ENCODE results near the gene CAPN10. TPM values are rescaled to one million over a fixed set of nuclear protein-coding genes. Genes with fewer than 3 reads are reported as not detected.

The CAPN10 gene
- total RNA-seq, 1 donor from 2014 or later = 24.9 TPM

- Mint-ChIP-seq H3K4me3 (ENCODE audit: unreplicated experiment) (no peak overlapping the region), H3K27ac (ENCODE audit: unreplicated experiment) (no peak overlapping the region), H3K27me3 (ENCODE audit: low read depth, unreplicated experiment) (peaks cover 3% of the 10 kb centered on the region), H3K4me1 (ENCODE audit: low read depth, unreplicated experiment) (no peaks in the 10 kb centered on the region), H3K36me3 (ENCODE audit: low read depth, unreplicated experiment) (peaks cover 10% of the 10 kb centered on the region), H3K9me3 (ENCODE audit: unreplicated experiment) (no peaks in the 10 kb centered on the region)
- Histone ChIP-seq H3K36me3 (ENCODE audit: insufficient read depth, low read length) (no peaks in the 10 kb centered on the region), H2AFZ (ENCODE audit: low read depth, low read length) (no peak overlapping the region), H3K9ac (ENCODE audit: low read length) (no peak overlapping the region), H3K4me3 (ENCODE audit: insufficient read depth, low read depth, low read length) (no peak overlapping the region), H3K27ac (ENCODE audit: low read depth, low read length) (no peak overlapping the region), H3K9me3 (ENCODE audit: insufficient read depth, low read depth, low read length) (no peaks in the 10 kb centered on the region), H3K4me1 (ENCODE audit: insufficient read depth, low read length) (no peaks in the 10 kb centered on the region), H3K4me2 (ENCODE audit: low read length) (no peak overlapping the region), H3K79me2 (ENCODE audit: insufficient read depth, low read length) (no peaks in the 10 kb centered on the region), H4K20me1 (ENCODE audit: insufficient read depth, low read length) (peaks cover 4% of the 10 kb centered on the region), H3K27me3 (ENCODE audit: insufficient read depth, low read length) (no peaks in the 10 kb centered on the region)
- DNase-seq (ENCODE audit: low read depth) (no peak), FAIRE-seq (no peak)
- TF ChIP-seq, protein P1, sequence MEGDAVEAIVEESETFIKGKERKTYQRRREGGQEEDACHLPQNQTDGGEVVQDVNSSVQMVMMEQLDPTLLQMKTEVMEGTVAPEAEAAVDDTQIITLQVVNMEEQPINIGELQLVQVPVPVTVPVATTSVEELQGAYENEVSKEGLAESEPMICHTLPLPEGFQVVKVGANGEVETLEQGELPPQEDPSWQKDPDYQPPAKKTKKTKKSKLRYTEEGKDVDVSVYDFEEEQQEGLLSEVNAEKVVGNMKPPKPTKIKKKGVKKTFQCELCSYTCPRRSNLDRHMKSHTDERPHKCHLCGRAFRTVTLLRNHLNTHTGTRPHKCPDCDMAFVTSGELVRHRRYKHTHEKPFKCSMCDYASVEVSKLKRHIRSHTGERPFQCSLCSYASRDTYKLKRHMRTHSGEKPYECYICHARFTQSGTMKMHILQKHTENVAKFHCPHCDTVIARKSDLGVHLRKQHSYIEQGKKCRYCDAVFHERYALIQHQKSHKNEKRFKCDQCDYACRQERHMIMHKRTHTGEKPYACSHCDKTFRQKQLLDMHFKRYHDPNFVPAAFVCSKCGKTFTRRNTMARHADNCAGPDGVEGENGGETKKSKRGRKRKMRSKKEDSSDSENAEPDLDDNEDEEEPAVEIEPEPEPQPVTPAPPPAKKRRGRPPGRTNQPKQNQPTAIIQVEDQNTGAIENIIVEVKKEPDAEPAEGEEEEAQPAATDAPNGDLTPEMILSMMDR (IDR thresholded peaks at IDR 0.05; ENCODE audit: insufficient read depth, low read depth, low read length) = no peak
- TF ChIP-seq EZH2 (IDR thresholded peaks at IDR 0.05; ENCODE audit: insufficient read depth, low read length) = no peak
Observed at GRCh38 chr2:240601831-240602160, 15.3 kb downstream of the CAPN10 start.

DNA sequence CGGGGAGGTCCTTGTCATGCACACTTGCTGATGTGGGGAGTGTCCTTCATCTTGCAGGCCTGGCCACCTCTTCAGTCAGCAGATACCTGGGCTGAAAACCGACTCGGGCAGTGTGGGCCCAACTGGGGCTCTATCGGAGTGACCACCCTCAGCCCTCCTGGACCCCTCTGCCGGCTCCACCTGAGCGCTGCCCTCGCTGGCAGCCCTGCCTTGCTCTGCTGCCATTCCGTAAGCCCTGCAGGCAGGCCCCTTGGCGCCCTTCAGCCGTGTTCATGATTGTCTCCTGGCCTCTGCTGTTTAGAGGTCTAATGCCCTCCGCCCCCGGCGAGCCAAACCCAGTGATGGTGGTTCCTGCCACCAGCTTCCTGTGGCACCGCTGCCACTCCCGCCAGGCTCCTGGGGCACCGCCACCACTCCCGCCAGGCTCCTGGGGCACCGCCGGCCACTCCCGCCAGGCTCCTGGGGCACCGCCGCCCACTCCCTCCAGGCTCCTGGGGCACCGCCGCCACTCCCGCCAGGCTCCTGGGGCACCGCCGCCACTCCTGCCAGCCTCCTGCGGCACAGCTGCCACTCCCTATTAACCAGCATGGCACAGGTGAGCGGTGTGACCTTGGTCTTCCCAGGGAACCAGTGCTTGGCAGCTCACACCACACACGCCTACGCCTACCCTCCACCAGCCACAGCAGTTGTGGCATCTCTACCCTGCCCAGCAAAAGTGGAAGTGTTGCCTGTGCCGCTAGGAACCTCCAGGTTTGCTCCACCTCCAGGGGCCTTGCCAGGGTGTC is 15.9 kb downstream of the CAPN10 start:
- peaks cover 4% of the 10 kb centered on the region for H3K27me3 Mint-ChIP-seq (ENCODE audit: low read depth, unreplicated experiment)
- no peak for DNase-seq (ENCODE audit: low read depth)
- FAIRE-seq = no peak

More for the DNA sequence above, 15.9 kb downstream of the CAPN10 start:
- H3K4me1 ChIP-seq (ENCODE audit: insufficient read depth, low read length) = no peaks in the 10 kb centered on the region
- no peaks in the 10 kb centered on the region for H3K79me2 ChIP-seq (ENCODE audit: insufficient read depth, low read length)
- H3K36me3 ChIP-seq (ENCODE audit: insufficient read depth, low read length) = no peaks in the 10 kb centered on the region
- H3K4me2 ChIP-seq (ENCODE audit: low read length) = no peak overlapping the region
- H3K27ac ChIP-seq (ENCODE audit: low read depth, low read length) = no peak overlapping the region
- Mint-ChIP-seq H3K4me3 (ENCODE audit: unreplicated experiment) (no peak overlapping the region), H3K4me1 (ENCODE audit: low read depth, unreplicated experiment) (no peaks in the 10 kb centered on the region), H3K9me3 (ENCODE audit: unreplicated experiment) (no peaks in the 10 kb centered on the region), H3K27ac (ENCODE audit: unreplicated experiment) (no peak overlapping the region), H3K36me3 (ENCODE audit: low read depth, unreplicated experiment) (peaks cover 10% of the 10 kb centered on the region)
- TF ChIP-seq, protein P1 (IDR thresholded peaks at IDR 0.05; ENCODE audit: insufficient read depth, low read depth, low read length) = no peak
- TF ChIP-seq EZH2 (IDR thresholded peaks at IDR 0.05; ENCODE audit: insufficient read depth, low read length) = no peak
- no peaks in the 10 kb centered on the region for H4K20me1 ChIP-seq (ENCODE audit: insufficient read depth, low read length)
- no peak overlapping the region for H2AFZ ChIP-seq (ENCODE audit: low read depth, low read length)
- no peak overlapping the region for H3K9ac ChIP-seq (ENCODE audit: low read length)
- H3K9me3 ChIP-seq (ENCODE audit: insufficient read depth, low read depth, low read length) = no peaks in the 10 kb centered on the region
- no peak overlapping the region for H3K4me3 ChIP-seq (ENCODE audit: insufficient read depth, low read depth, low read length)
- no peaks in the 10 kb centered on the region for H3K27me3 ChIP-seq (ENCODE audit: insufficient read depth, low read length)
